HG03571 (cell line): Measurements from ENCODE around the gene FAM83C.

Experiments
- ATAC-seq: cut with Tn5 transposase; IDR thresholded peaks from one replicate; pipeline ENCODE4 v1.9.1; 2021; ENCODE audit not compliant: unreplicated experiment

Gene FAM83C

GRCh38 chr20:35237486-35237885, 54.7 kb downstream of the FAM83C start:
- ATAC-seq = no peak

- ATAC-seq = no peak
These were observed 56.3 kb downstream of the FAM83C start for GRCh38 chr20:35235881-35236280.
